NCI-H187 treated with DMSO at 0.1 percent for 48 hours (cell line): Measurements from ENCODE around the gene MDN1.
"Not testable (repeated sequence)": the region's sequence is repeated elsewhere in the genome, so short reads cannot be mapped to it uniquely, and the experiment has no call there.

Source experiments
- DNase-seq: peaks from one replicate; lab custom pipeline; 2025; lab: John Stamatoyannopoulos, UW

MDN1 gene

GRCh38 chr6:89813422-89813821, 6.2 kb downstream of the MDN1 start:
- DNase-seq = not testable (repeated sequence)

DNA sequence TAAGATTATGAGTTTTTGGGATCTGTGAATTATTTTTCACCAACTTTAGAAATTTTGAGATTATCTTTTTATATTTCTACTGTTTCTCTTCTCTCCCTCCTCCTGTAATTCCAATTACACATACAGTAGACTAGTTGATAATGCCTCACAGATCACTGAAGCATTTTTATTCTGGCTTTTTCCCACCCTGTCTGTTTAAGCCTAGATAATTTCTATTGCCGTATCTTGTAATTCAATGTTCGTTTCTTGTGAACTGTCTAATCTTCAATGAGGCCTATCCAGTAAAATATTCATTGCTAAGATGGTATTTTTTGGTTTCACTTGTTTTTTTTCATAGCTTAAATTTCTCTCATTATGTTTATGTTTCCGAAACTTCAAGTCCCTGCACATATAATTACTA, 12.0 kb downstream of the MDN1 start:
- DNase-seq = no peak

DNA sequence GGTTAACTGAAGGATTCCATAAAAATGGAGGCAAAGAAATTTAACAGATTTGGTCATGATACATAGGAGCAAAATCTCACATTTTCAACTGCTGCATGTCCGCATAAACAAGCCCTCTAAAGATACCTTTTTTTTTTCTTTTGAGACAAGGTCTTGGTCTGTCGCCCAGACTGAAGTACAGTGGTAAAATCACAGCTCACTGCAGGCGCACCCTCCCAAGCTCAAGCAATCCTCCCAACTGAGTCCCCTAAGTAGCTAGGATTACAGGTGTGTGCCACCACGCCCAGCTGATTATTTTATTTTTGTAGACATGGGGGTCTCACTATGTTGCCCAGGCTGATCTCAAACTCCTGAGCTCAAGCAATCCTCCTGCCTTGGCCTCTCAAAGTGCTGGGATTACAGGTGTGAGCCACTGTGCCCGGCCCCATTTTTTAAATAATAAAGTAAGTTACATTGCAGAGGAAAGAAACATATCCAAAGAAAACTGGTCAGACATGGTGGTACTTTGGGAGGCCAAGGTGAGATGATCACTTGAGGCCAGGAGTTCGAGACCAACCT, 13.7 kb downstream of the MDN1 start:
- no peak for DNase-seq

GRCh38 chr6:89803271-89803670, 16.3 kb downstream of the MDN1 start:
- DNase-seq = no peak

DNA sequence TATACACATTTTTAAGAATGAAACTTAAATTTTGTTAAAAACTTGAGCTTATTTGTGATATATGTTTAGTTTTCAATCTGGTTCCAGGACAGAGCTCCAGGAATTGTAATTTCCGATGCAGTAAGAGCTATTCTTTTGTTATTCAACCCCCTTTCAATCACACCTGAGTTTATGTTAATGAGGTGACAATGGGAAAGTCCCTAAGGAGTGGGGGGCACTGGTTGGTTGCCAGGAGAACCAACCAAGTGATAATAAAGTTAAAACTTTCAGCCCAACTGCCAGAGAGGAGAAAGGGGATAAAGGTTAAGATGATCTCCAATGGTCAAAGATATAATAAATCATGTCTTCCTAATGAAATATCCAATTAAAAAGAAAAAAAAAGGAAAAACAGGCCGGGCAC, 19.8 kb downstream of the MDN1 start:
- no peak for DNase-seq

- DNase-seq = no peak
These were observed 20.5 kb downstream of the MDN1 start for GRCh38 chr6:89799096-89799495.

DNA sequence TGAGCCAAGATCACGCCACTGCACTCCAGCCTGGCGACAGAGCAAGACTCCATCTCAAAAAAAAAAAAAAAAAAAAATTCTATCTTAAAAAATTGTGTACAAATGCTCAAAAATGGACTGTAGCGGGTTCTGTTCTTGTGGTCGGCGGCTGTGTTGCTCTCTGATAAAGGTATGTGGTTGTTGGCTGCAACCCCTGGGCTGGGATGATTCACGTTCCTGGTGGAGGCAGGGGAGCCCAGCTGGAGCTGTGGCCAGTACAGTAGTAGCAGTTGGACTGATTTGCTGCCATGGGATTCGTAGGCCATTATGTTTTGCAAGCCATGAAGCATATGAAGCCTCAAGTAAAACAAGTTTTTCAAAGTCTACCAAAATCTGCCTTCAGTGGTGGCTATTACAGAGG, 22.3 kb downstream of the MDN1 start:
- no peak for DNase-seq

GRCh38 chr6:89794324-89794723, 25.3 kb downstream of the MDN1 start:
- no peak for DNase-seq

DNA sequence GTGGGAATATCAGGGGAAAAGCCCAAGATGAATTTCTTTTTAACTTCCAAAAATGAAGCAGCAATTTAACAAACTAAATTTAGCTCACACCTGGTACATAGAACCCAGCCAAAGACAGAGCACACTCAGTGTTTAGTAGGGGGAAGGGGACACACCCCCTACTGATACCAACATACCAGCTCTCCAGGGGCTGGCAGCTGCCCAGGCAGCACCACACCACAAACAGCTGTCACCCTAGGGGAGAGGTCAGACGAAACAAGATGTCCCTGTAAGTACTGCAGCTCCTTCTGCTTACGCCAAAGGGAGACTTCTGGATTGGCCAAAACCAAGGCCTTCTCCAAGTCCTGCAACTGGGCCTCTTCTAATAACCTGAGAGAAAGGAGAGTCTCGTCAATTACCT, 26.0 kb downstream of the MDN1 start:
- DNase-seq = no peak

DNA sequence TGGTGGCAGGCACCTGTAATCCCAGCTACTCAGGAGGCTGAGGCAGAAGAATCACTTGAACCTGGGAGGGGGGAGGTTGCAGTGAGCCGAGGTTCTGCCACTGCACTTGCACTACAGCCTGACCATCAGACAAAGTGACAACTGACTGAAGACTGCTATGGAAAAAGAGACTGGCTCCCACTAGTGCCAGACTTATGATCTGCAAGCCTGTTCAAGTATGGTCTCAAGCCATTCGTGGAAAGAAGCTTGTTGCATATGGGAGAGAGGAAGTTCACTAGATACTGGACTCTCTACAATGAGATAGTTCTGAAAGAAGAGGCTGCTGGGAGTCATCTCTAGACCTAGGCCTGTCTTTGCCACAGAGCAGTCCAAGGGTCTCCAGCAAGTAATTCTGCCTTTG, 26.7 kb downstream of the MDN1 start:
- no peak for DNase-seq

GRCh38 chr6:89790403-89790802, 29.2 kb downstream of the MDN1 start:
- no peak for DNase-seq

DNA sequence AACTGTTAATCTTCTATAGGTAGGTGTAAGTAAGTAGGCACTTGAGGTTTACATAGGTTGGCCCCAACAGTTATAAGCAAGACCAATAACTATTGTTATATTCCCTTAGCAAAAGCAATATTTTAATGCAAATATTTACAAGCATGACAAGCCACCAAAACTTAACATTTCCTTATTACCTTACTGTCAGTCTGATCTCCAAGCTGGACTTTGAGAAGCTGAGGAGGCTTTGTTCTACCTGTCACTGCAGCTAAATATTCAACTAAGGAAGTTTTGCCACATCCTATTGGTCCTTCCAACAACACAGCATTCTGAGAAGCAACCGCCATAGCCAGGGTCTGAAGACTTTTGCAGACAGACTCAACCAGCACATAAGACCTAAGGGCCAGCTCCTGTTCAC, 29.6 kb downstream of the MDN1 start:
- DNase-seq = no peak

DNA sequence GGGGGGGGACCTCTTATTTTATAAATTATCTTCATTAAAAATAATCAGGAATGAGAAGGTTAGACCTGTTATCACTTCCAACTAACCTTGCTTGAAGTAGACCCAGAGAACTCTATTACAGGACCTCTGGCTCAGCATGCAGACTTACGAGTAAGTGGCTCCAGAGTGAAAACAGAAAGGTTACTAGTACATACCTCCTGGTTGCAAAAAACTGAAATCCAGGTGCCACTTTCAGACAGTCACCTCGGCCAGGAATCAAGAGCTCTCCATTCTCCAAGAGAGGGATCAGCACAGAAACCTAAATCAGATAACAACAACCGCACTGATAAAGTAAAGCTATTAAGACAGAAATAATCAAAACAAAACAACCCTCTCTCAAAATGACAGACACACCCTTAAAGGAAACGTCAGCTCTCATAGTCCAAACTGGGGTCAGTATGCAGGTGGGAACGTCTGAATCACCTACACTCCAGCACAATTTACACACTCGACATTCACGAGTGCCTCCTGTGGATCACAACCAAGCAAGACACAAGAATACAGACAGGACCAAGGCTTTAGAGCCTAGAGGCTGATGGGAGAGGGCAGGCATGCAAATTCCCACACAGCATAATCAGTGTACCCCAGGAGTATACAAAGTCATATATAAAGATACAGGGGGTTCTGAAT, 31.8 kb downstream of the MDN1 start:
- DNase-seq = no peak

DNA sequence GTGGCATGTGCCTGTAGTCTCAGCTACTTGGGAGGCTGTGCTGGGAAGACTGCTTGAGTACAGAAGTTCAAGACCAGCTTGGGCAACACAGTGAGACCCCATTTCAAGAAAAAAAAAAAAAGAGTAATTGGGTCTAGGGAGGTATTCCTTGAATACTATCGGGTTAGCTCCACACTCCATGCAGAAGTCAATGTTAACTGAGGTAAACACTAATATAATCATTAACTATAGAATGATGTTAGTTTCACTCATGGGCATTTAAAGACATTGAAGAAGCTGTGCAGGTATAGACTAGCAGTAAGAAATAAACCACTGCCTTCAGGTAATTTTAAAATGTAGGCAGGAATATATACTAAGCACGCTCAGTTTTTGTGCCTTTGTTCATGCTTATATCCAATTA, 32.6 kb downstream of the MDN1 start:
- no peak for DNase-seq

- DNase-seq = no peak
These were observed 34.8 kb downstream of the MDN1 start for GRCh38 chr6:89784838-89785237.

GRCh38 chr6:89783293-89783692, 36.3 kb downstream of the MDN1 start:
- DNase-seq = not testable (repeated sequence)

GRCh38 chr6:89782222-89782621, 37.4 kb downstream of the MDN1 start:
- no peak for DNase-seq

- no peak for DNase-seq
These were observed 38.2 kb downstream of the MDN1 start for GRCh38 chr6:89781070-89782034.

DNA sequence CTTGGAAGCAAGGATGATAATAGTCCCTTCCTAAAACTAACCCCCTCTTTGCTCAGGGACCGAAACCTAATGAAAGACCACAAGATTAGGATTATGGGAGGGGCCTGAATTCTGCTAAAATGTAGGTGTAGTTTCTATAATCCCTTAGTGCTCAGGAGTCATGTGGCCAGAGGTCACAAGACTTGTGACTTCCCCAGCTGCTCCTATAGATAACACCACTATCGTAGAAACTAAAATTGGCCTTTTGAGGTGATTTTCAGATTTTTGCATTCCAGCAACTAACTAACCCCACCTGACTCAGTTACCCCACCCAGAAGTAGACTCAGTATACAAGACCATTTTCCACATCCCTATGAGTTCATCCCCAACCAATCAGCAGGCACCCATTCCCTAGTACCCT, 42.1 kb downstream of the MDN1 start:
- no peak for DNase-seq

- DNase-seq = no peak
These were observed 42.9 kb downstream of the MDN1 start for GRCh38 chr6:89776583-89777233.

- DNase-seq = no peak
These were observed 44.4 kb downstream of the MDN1 start for GRCh38 chr6:89775150-89775549.

- DNase-seq = no peak
These were observed 50.0 kb downstream of the MDN1 start for GRCh38 chr6:89769572-89769971.

- no peak for DNase-seq
These were observed 51.3 kb downstream of the MDN1 start for GRCh38 chr6:89768324-89768723.
